GM19193 (cell line): ENCODE data around the gene AUP1.

Source experiments
- POLR2A ChIP-seq: IDR thresholded peaks from 4 replicates; pipeline ENCODE4 v1.6.1; 2011; ENCODE audit not compliant: insufficient read depth, insufficient read length; ENCODE audit errors: extremely low read depth

Gene AUP1

GRCh38 chr2:74489906-74490305 is 39.6 kb downstream of the AUP1 start:
- no peak for TF ChIP-seq POLR2A

- TF ChIP-seq POLR2A = no peak
Observed at GRCh38 chr2:74488643-74489481, 40.6 kb downstream of the AUP1 start.

GRCh38 chr2:74486141-74486540 is 43.4 kb downstream of the AUP1 start:
- no peak for TF ChIP-seq POLR2A

GRCh38 chr2:74482801-74483674 is 46.5 kb downstream of the AUP1 start, which contains the start of the genes CCDC142 and TTC31:
Gene CCDC142 (minus strand): TSS chr2:74482998. CDS start chr2:74482837, 161 bp downstream.
Gene TTC31 (plus strand): TSS chr2:74483081. CDS start chr2:74483096, 15 bp downstream.
- peak; percentile 79 for TF ChIP-seq POLR2A

GRCh38 chr2:74481961-74482800 is 47.3 kb downstream of the AUP1 start:
- TF ChIP-seq POLR2A = no peak

GRCh38 chr2:74481431-74481830 is 48.1 kb downstream of the AUP1 start:
- no peak for TF ChIP-seq POLR2A
